Left forelimb (tissue), 1 donor: ENCODE data around the gene ACIN1.

Source experiments
- DNase-seq: peaks from one replicate; pipeline ENCODE4 v3.0.0-alpha.2; 2018; ENCODE audit warnings: low spot score

ACIN1 gene

GRCh38 chr14:23094666-23095195, at the start of gene ACIN1:
Gene ACIN1 (minus strand): TSS chr14:23095136. CDS start chr14:23095112, 24 bp downstream.
- peak; percentile 100 for DNase-seq

DNA sequence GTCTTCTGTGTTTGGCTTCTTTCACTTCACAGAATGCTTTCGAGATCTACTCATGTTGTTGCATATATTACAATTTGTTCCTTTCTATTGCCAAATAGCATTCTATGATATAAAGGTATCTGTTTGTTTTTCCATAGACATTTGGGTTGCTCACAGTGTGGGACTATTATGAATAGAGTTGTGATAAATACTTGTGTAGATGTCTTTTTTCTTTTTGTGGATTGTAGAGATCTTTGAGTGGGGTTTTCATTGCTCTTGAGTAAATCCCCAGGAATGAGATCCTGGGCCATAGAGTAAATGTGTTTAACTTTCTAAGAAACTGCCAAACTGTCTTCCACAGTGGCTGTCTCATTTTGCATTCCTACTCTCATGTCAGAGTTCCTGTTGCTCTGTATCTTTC, 49.0 kb upstream of the ACIN1 start:
- DNase-seq: no peak

DNA sequence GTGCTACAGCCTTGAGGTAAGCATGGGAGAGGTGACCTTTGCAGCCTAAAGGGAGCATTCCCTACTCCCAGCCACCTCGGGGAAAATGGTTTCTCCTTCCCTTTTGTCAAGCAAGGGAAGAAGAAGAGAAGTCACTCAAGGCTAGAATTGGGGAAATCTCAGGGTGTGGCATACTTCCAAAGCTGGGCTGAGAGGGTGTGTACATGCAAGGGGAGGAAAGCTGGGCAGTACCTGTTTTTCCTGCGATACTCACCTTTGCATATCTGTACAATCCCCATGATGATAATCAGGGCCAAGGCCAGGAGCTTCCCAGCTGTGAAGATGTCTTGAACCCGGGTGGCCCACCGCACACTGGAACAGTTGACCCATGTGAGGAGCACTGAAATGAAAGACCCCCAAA, 47.9 kb upstream of the ACIN1 start:
- no peak for DNase-seq

DNA sequence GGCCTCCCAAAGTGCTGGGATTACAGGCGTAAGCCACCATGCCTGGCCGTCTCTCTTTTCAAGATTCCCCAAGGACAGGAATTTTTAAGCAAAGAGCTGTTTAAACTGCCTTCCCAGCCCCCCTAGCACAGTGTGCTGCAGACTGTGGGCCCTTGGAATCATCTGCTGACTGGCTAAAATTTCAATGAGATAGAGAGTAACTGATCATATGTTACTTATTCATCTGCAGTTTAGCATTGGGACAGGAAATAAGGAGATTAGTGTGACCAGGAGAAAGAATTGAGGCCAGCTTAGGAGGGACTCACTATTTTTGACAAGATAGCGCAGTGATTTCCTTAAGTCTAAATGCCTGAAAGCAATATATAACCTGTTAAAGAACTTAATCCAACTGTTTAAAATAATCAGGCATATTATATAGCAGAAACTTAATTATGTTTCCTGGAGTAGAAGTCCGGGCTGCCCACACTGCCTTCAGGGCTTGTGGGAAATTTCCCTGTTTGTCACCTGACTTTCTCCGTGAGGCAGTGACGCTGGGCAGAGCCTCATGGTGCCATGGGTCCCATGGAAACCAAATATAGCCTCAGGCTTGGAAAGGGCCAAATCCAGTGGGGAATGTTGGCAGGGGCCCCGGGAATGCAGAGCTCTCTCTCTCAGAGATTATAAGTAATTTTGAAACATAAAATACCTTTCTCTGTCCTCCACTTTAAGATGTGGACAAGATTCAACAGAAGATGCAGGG, 46.9 kb upstream of the ACIN1 start:
- DNase-seq: no peak

- DNase-seq: no peak
These were observed 45.4 kb upstream of the ACIN1 start for GRCh38 chr14:23140371-23140770.

GRCh38 chr14:23139874-23140273, 44.9 kb upstream of the ACIN1 start:
- DNase-seq: no peak

GRCh38 chr14:23137813-23138535, 43.0 kb upstream of the ACIN1 start:
- no peak for DNase-seq

- no peak for DNase-seq
These were observed 42.4 kb upstream of the ACIN1 start for GRCh38 chr14:23137192-23137812.

DNA sequence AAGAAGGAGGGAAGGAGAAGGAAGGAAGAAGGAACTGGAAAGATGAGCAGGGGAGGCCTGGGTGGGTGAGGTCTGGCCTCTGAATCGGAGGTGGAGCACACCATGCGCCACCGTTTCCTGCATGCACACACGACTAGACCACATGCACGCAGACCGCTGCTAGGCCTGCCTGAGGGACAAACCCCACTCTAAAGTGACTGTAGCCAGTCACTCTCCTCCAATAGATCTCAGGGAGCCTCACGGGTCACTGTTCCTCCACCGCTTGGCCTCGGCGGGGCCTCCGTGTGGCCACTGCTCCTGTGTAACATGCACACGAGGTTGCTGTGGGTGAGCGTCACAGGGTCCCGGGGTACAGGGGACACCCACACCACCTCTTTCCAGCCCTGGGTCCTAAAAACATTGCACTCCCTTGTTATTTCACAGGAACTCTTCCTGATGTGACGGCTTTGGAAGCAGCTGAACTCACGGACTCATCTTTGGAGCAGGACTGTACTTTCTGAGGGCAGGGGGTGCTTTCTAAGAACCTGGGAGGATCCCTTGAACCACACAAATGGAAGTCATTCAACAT, 41.7 kb upstream of the ACIN1 start:
- DNase-seq: no peak

DNA sequence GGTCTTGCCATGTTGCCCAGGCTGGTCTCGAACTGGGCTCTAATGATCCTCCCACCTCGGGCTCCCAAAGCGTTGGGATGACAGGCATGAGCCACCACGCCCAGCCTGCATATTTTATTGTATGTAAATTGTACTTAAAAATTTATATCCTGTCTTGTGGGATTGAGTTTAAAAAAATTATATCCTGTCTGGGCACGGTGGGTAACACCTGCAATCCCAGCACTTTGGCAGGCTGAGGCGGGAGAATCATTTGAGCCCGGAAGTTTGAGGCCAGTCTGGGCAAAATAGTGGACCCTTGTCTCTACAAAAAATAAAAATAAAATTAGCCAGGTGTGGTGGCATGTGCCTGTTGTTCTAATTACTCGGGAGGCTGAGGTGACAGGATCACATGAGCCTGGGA, 38.0 kb upstream of the ACIN1 start:
- DNase-seq: no peak

GRCh38 chr14:23131482-23131881, 36.5 kb upstream of the ACIN1 start:
- DNase-seq: no peak

DNA sequence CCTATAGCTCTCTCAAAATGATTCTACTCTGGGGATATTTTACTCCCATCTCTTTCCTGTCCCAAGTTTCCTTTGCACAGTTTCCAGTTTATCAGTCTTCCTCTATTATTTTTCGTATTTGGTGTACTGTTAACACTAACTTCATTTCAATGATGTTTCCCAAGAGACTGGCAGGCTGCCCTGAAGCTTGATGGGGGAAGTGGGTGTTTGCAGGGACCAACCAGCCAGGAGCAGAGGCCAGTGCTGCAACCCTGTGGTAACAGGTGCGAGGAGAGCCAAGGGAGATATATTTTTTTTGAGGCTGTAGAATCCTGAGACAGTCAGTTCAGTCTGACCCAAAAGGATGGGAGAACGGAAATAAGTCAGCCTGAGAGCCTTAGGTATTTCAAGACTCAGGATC, 35.9 kb upstream of the ACIN1 start:
- DNase-seq: no peak

- DNase-seq: no peak
These were observed 34.9 kb upstream of the ACIN1 start for GRCh38 chr14:23129759-23130316.

- no peak for DNase-seq
These were observed 34.2 kb upstream of the ACIN1 start for GRCh38 chr14:23128969-23129758.

DNA sequence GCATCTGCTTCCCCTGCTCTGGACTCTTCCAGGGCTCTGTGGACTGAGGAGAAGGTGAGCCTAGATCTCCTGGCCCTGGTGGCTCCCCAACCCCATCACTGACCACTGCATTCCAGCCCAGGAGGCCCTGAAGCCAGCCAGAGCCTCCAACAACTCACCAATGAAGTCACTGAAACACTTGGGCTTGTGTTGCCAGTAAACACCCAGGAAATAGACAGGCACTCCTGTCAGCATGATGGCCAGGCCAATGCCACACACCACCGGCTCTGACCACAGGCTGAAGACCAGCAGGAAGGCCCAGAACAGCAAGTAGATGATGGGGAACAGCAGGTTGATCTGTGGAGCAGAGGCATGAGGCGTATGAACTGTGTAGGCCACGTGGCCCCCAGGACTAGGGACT, 32.9 kb upstream of the ACIN1 start:
- DNase-seq: no peak

GRCh38 chr14:23126548-23127278, 31.8 kb upstream of the ACIN1 start:
- no peak for DNase-seq

GRCh38 chr14:23125933-23126524, 31.1 kb upstream of the ACIN1 start:
- no peak for DNase-seq

DNA sequence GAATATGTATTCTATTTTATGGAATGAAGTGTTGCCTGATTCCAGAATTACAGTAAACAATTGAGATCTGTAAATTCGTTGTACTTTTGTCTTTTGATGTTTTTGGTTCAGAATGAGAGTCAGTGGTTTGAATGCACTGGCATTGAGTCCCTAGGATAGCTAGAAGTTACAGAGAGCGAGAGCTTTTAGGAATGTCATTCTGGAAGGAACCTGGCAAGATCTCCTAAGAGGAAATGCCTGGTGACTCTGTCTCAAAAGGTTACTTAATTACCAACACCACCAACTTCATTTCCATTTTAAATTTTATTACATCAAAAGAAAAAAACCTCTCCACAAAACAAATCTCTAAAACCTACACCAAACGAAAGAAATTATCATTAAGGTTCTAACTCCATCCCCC, 30.1 kb upstream of the ACIN1 start:
- no peak for DNase-seq

DNA sequence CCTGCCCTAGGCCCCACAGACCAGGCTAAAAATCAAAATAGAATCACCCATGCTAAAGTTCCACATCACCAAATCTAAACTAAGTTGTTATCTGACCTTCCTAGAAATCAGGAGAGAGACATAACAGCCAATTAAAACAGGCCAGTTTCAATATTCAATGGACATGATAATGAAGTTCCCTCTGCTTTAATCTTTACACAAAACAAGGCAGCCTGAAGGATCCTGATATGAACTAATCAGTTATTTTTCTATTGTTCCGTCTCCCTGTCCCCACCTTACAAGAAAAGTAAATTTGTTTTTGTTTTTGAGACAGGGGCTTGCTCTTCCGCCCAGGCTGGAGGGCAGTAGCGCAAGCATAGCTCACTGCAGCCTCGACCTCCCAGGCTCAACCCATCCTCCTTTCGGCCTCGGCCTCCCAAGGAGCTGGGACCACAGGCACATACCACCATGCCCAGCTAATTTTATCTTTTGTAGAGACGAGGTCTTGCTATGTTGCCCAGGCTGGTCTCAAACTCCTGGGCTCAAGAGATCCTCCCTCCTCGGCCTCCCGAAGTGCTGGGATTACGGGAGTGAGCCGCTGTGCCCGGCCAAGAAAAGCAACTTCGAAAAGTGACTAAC, 29.5 kb upstream of the ACIN1 start:
- DNase-seq: no peak

- no peak for DNase-seq
These were observed 28.5 kb upstream of the ACIN1 start for GRCh38 chr14:23123419-23123818.
